Mucosa of stomach (tissue), 1 donor: ENCODE results near the gene CEP41.
"Not testable (repeated sequence)": the region's sequence is repeated elsewhere in the genome, so short reads cannot be mapped to it uniquely, and the experiment has no call there.

ENCODE experiments used
- H3K27me3 ChIP-seq: one replicate; pipeline ENCODE4 v1.7.0; 2013; ENCODE audit warnings: mild to moderate bottlenecking, low read length; ENCODE audit not compliant: control insufficient read depth, insufficient read depth
- H3K36me3 ChIP-seq: one replicate; pipeline ENCODE4 v1.7.0; 2013; ENCODE audit warnings: low read length; ENCODE audit not compliant: control insufficient read depth, insufficient read depth
- H3K4me1 ChIP-seq: one replicate; pipeline ENCODE4 v1.7.0; 2013; ENCODE audit warnings: mild to moderate bottlenecking, low read length; ENCODE audit not compliant: control insufficient read depth, insufficient read depth
- H3K4me3 ChIP-seq: one replicate; pipeline ENCODE4 v1.7.0; 2013; ENCODE audit warnings: low read length
- H3K9ac ChIP-seq: one replicate; pipeline ENCODE4 v1.7.0; 2013; ENCODE audit warnings: mild to moderate bottlenecking, low read length, moderate library complexity
- H3K9me3 ChIP-seq: one replicate; pipeline ENCODE4 v1.7.0; 2013; ENCODE audit warnings: mild to moderate bottlenecking, low read length, moderate library complexity; ENCODE audit not compliant: control insufficient read depth
- donor health status: Pancreatic carcinoma.

CEP41 gene

DNA sequence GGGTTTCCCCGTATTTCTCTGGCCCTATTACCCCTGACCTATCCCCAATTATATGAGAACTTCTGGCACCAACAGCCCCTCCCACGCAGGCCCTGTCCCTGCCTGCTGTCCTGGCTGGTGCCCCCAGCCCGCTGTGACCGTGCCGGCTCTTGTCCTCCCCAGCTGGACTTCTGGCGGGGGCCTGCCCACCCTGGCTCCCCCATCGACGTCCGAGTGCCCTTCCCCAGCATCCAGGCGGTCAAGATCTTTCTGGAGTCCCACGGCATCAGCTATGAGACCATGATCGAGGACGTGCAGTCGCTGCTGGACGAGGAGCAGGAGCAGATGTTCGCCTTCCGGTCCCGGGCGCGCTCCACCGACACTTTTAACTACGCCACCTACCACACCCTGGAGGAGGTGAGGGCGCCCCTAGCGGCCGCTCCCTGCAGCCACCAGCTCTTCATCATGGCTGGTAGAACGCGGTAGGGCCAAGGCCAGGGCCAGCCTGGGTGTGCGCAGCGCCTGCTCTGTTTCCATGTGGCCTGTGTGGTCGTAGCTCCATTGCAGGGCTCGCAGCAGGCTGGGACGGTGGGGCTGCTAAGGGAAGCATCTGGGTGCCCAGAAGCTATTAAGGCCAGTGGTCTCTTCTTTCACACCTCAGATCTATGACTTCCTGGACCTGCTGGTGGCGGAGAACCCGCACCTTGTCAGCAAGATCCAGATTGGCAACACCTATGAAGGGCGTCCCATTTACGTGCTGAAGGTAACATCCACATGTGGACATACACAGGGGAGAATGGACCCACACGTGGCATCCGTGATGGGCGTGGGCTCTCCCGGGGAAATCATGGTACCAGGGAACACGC, 59.1 kb downstream of the CEP41 start:
- no peaks in the 10 kb centered on the region for H3K9me3 ChIP-seq
- no peaks in the 10 kb centered on the region for H3K27me3 ChIP-seq
- no peak overlapping the region for H3K4me3 ChIP-seq
- H3K9ac ChIP-seq, result no peak overlapping the region
- no peaks in the 10 kb centered on the region for H3K36me3 ChIP-seq
- H3K4me1 ChIP-seq, result peaks cover 8% of the 10 kb centered on the region

DNA sequence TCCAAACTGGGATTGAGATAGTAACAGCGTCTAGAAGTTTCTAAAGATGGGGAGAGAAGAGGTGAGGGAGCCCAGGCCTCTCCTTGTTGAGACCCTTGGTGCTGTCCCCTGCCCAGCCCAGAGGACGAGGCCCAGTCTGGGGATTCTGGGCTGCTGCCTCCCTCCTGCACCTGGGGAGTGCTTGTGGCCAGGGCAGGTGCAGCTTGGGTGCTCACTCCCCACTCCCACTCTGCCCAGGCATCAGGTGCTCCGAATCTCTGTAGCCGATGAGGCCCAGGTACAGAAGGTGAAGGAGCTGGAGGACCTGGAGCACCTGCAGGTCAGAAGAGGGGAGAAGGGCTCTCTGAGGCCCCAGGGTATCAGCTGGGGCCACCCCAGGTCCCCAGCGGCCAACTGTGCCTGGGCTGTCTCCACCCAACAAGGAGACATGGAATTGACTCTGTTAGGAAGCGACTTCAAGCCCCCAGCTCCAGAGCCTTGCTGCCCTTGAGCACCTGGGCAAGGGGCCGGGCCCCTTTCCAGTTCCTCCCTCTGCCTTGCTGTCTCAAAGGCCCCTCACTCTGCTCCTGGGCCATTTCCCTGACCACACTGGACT, 59.9 kb downstream of the CEP41 start:
- no peaks in the 10 kb centered on the region for H3K9me3 ChIP-seq
- no peak overlapping the region for H3K4me3 ChIP-seq
- no peak overlapping the region for H3K9ac ChIP-seq
- H3K4me1 ChIP-seq, result peaks cover 8% of the 10 kb centered on the region
- no peaks in the 10 kb centered on the region for H3K36me3 ChIP-seq
- H3K27me3 ChIP-seq, result no peaks in the 10 kb centered on the region

DNA sequence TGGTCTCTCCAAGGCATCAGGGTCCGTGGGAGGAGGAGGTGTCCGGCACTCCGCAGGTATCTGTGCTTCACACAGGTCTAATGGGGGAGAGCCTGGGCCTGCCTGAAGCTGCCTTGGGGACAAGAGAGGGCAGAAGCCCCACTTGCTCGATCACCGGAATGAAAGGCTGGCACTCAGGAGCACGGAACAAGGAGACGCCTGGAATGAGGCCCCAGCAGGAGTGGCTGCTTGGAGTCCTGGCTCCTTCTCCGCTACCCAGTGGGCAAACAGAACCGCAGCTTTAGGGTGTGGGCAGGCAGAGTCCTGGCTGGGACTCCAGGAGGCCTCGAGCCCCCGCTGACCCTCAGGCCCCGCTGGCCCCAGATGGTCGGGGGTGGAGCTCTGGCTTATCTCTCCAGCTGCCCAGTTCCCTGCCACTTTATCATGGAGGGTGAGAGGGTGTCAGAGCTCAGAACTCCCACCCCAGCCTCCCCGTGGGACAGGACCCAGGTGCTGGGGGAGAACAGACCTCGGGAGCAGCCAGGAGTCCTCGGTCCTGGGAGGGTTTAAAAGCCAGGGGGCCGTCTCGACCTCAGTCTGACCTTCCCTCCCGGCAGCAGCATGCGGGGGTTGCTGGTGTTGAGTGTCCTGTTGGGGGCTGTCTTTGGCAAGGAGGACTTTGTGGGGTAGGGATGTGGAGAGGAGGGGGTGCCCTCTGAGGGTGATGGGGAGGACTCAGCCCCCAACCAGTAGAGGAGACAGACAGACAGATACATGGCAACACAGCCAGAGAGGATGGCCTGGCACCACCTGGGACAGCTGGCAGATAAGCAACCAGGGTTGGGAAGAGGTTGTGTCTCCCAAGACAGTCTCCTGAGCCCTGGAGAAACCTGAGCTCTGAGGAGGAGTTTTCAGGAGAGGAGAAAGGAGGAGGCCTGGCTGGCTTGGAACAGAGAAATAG, 60.6 kb downstream of the CEP41 start, which contains the start of gene CPA1:
Gene CPA1, plus strand, starts transcription at position 574 of the 940 bp plus-strand sequence. Its CDS starts 27 bp downstream, at position 601.
- peaks cover 8% of the 10 kb centered on the region for H3K4me1 ChIP-seq
- no peaks in the 10 kb centered on the region for H3K36me3 ChIP-seq
- H3K27me3 ChIP-seq, result no peaks in the 10 kb centered on the region
- no peak within 1 kb of the TSS for H3K9ac ChIP-seq
- H3K4me3 ChIP-seq, result no peak within 1 kb of the TSS
- H3K9me3 ChIP-seq, result no peaks in the 10 kb centered on the region

DNA sequence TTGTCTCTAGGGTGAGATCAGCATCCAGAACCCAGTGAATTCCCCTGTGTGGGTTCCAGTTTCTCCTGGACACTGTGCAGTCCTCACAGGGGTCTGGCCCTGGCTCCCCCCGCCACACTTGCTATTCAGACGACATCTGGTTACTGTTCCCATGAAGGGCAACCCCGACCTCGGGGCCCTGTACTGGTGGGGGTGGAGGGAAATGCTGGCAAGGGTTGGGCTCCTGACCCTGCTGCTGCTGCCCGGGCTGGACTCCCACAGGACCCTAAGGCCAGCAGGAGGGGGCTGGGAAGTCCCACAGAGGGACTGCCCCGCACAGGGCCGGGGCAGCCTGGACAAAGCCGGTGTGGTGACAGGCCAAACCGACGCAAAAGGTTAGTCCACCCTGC, 61.3 kb downstream of the CEP41 start:
- Histone ChIP-seq H3K9me3 (no peaks in the 10 kb centered on the region), H3K4me3 (no peak overlapping the region), H3K4me1 (peaks cover 8% of the 10 kb centered on the region), H3K9ac (no peak overlapping the region), H3K27me3 (no peaks in the 10 kb centered on the region), H3K36me3 (no peaks in the 10 kb centered on the region)

DNA sequence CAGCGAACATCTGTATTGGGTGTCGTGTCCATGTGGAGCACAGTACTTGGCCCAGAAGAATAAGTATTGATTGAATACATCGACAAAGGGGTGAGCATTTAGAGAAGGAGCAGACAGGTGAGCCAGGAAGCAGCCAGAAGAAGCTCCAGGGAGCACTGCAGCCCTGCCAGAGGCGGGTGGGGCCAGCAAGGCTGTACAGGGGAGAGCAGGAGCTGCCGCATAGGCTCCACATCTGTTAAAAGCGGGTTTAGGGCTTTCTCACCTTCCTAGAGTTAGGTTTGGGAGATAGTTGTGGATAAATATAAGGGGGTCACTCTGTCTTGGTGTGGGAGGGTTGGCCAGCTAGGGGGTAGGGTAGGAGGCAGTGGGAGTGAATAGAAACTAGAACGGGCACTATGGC, 61.8 kb downstream of the CEP41 start:
- Histone ChIP-seq H3K27me3 (no peaks in the 10 kb centered on the region), H3K9me3 (no peaks in the 10 kb centered on the region), H3K36me3 (no peaks in the 10 kb centered on the region), H3K9ac (no peak overlapping the region), H3K4me1 (peaks cover 13% of the 10 kb centered on the region), H3K4me3 (no peak overlapping the region)

DNA sequence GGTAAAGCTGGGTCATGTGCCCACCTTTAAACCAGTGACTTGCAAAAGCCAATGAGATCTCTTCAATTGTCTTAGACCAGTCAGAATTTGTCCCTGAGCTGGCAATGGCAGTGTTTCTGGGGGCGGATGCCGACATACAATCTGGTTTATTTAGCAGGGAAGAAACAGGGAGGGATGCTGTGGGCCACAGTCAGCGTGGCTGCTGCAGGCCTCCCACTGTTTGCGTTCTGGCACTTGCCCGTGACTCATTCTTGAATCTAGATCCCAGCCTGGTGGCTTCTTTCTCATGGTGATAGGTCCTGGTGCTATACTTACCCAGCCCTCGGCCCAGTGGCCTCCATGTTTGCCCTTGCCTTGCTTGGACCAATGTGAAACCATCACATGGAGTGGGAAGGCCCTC, 63.6 kb downstream of the CEP41 start:
- H3K4me3 ChIP-seq, result no peak overlapping the region
- no peaks in the 10 kb centered on the region for H3K27me3 ChIP-seq
- peaks cover 28% of the 10 kb centered on the region for H3K4me1 ChIP-seq
- no peaks in the 10 kb centered on the region for H3K9me3 ChIP-seq
- no peaks in the 10 kb centered on the region for H3K36me3 ChIP-seq
- no peak overlapping the region for H3K9ac ChIP-seq

DNA sequence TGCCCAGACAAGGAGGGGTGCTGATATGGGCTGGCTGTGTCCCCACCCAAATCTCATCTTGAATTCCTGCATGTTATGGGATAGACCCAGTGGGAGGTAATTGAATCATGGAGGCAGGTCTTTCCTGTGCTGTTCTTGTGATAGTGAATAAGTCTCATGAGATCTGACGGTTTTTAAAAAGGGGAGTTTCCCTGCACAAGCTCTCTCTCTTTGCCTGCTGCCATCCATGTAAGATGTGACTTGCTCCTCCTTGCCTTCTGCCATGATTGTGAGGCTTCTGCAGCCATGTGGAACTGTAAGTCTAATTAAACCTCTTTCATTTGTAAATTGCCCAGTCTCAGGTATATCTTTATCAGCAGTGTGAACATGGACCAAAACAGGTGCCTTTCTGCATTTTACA, 64.4 kb downstream of the CEP41 start:
- not testable (repeated sequence) for H3K4me3 ChIP-seq, H3K36me3 ChIP-seq, H3K27me3 ChIP-seq, H3K9ac ChIP-seq, H3K9me3 ChIP-seq
- H3K4me1 ChIP-seq, result peaks cover 28% of the 10 kb centered on the region

DNA sequence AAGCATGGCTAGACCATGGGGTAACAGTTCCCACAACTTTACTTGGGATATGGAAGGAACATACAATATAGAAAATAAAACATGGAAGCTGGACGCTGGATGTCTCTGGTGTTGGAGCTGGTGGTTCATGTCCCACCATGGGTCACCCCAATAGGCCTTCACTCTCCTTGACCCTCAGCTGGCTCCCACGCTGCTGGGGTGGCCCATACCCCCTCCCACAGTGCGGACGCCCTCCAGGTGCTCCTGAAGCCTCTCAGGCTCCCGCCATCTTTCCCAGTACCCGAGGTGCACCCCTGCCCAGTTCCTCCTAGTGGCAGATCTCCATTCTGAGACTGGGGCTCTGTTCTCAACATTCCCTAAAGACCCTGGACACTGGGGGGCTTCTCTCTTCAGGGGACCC, 66.3 kb downstream of the CEP41 start:
- peak overlapping the region; percentile 38 for H3K9ac ChIP-seq
- H3K4me3 ChIP-seq, result no peak overlapping the region
- H3K27me3 ChIP-seq, result no peaks in the 10 kb centered on the region
- H3K9me3 ChIP-seq, result no peaks in the 10 kb centered on the region
- no peaks in the 10 kb centered on the region for H3K36me3 ChIP-seq
- peaks cover 27% of the 10 kb centered on the region for H3K4me1 ChIP-seq

DNA sequence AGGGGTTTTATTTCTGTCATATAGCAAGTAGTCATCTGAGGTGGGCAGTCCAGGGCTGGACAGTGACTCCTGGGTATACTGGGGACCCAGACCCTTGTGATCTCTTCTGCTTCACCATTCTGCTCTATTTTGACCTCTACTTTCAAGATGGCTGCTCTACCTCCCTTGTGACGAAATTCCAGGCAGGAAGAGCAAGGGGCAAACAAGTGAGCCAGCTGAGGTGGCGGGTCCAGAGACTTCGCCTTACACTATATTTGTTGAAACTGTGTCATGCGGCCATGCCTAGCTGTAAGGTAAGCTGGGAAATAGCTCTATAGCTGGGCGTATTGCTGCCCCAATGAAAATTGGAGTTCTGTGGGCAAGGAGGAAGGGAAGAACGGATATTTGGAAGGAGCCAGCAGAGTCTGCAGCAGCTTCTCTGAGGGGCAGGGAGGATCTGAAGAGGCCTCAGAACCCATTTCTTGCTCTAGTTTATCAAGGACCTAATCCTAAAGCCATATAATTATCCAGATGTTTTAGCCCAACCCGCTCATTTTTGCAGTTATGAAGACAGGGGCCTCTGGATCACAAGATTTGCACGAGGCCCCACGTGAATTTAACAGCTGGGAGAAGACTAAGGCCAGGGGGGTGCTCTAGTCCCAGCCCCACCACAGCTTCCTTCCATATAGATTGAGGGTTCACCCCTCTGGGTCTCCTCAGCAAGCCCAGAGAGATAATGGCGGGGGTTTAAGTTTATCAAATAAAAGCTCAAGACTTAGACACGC, 68.2 kb downstream of the CEP41 start:
- no peaks in the 10 kb centered on the region for H3K27me3 ChIP-seq
- H3K36me3 ChIP-seq, result no peaks in the 10 kb centered on the region
- no peaks in the 10 kb centered on the region for H3K9me3 ChIP-seq
- no peak overlapping the region for H3K9ac ChIP-seq
- peaks cover 32% of the 10 kb centered on the region for H3K4me1 ChIP-seq
- no peak overlapping the region for H3K4me3 ChIP-seq

DNA sequence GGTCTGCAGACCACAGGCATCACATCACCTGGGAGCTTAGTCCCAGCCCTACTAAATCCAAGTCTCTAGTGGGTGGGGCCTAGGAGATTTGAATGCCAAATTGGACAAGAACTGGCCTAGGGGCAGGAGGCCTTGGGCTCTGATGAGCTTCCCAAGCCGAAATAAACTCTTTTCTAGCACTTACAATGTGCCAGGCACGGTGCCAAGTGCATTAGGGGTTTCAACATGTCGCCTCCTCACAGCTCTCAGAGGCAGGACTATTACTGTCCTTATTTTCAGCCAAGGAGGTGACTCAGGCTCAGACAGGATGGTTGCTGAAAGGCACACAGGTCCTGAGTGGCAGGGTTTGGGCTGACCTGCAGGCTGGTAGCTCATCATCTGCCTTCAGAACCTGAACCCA, 69.8 kb downstream of the CEP41 start:
- Histone ChIP-seq H3K4me3 (no peak overlapping the region), H3K4me1 (peaks cover 32% of the 10 kb centered on the region), H3K9me3 (no peaks in the 10 kb centered on the region), H3K9ac (no peak overlapping the region), H3K27me3 (no peaks in the 10 kb centered on the region), H3K36me3 (no peaks in the 10 kb centered on the region)

DNA sequence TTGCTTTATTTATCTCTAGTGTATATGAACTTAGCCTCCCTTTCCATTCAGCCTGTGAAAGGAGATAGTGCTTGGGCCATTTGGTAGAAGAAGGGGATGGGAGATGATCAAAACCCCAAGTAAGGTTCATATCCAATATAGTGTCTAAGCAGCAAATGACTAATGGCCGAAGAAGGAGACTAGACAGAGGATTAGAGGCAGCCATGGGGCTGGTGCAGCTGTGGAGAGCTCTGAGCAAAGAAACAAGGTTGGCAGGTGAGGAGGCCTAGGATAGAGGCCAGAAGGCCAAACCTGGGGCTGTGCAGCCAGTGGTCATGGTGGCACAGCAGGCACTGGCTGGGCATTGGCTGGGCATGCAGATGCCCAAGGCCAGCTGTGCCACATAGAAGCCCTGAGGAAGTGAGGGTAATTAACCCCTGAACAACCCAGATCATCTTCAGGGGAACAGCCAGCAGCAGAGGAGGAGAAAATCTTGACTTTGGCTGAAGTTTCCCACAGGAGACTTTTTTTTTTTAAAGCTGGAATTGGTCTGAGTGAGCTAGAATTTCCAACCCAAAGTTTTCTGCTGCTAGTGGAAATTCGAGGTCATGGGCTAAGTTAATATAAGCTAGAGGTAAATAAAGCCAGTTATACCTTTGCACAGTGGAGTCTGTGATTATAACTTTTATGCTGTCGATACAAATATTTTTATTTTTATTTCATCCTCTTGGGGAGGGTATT, 70.8 kb downstream of the CEP41 start:
- Histone ChIP-seq H3K4me3 (no peak overlapping the region), H3K4me1 (peaks cover 32% of the 10 kb centered on the region), H3K27me3 (no peaks in the 10 kb centered on the region), H3K9me3 (no peaks in the 10 kb centered on the region), H3K9ac (no peak overlapping the region), H3K36me3 (no peaks in the 10 kb centered on the region)
